ENCODE results near the gene ASPHD2.
A peak's percentile ranks its signal among the peaks of the same experiment; 100 is the strongest.

The ASPHD2 gene

GRCh38 chr22:26479043-26479791 is 50.2 kb downstream of the ASPHD2 start:
- no peak for DNase-seq

- no peak for DNase-seq
These were observed 50.9 kb downstream of the ASPHD2 start for GRCh38 chr22:26479792-26480610.

- no peak for DNase-seq
These were observed 51.5 kb downstream of the ASPHD2 start for GRCh38 chr22:26480611-26480932.

GRCh38 chr22:26481112-26481693 is 52.1 kb downstream of the ASPHD2 start:
- DNase-seq, result no peak

- no peak for DNase-seq
These were observed 52.6 kb downstream of the ASPHD2 start for GRCh38 chr22:26481694-26482093.

- DNase-seq, result no peak
These were observed 53.1 kb downstream of the ASPHD2 start for GRCh38 chr22:26482161-26482560.

GRCh38 chr22:26483043-26483438 is 54.0 kb downstream of the ASPHD2 start:
- no peak for DNase-seq

GRCh38 chr22:26483439-26484359 is 54.6 kb downstream of the ASPHD2 start, which contains the start of the genes HPS4 and SRRD:
TSS of gene HPS4 (minus strand) at chr22:26483783. CDS start at chr22:26481762, 2,021 bp downstream.
TSS of gene SRRD (plus strand) at chr22:26483877. CDS start at chr22:26483891, 14 bp downstream.
- peak; percentile 87 for DNase-seq

- DNase-seq, result no peak
These were observed 55.3 kb downstream of the ASPHD2 start for GRCh38 chr22:26484360-26484706.

GRCh38 chr22:26485013-26485412 is 56.0 kb downstream of the ASPHD2 start:
- DNase-seq, result no peak

- DNase-seq, result no peak
These were observed 56.8 kb downstream of the ASPHD2 start for GRCh38 chr22:26485806-26486390.

GRCh38 chr22:26486394-26486793 is 57.3 kb downstream of the ASPHD2 start:
- no peak for DNase-seq

- DNase-seq, result no peak
These were observed 58.9 kb downstream of the ASPHD2 start for GRCh38 chr22:26487996-26488395.

GRCh38 chr22:26489447-26490036 is 60.5 kb downstream of the ASPHD2 start:
- DNase-seq, result no peak

- no peak for DNase-seq
These were observed 63.2 kb downstream of the ASPHD2 start for GRCh38 chr22:26492220-26492619.

GRCh38 chr22:26494506-26494905 is 65.4 kb downstream of the ASPHD2 start:
- no peak for DNase-seq

Data from GDM1 (cell line).